ENCODE results near the gene SIPA1L3. TPM values are rescaled to one million over a fixed set of nuclear protein-coding genes. Genes with fewer than 3 reads are reported as not detected.

SIPA1L3 gene
- total RNA-seq, 1 donor from 2014 or later: 63.2 TPM

GRCh38 chr19:38079926-38080380 lies 172.9 kb downstream of the SIPA1L3 start:
- DNase-seq: no peak
- ATAC-seq: peak; percentile 32 to 57
- TF ChIP-seq CTCF (IDR thresholded peaks at IDR 0.05): no peak
- no peak overlapping the region for H3K27ac ChIP-seq
- H3K4me3 ChIP-seq: no peak overlapping the region
- intact Hi-C loops (cut with DNase I): no loop called here
- H3K4me1 ChIP-seq: peaks cover 5% of the 10 kb centered on the region
- H3K36me3 ChIP-seq: peaks cover 25% of the 10 kb centered on the region
- no peaks in the 10 kb centered on the region for H3K27me3 ChIP-seq (ENCODE audit: low read depth)
- H3K9me3 ChIP-seq: no peaks in the 10 kb centered on the region

GRCh38 chr19:38081547-38082255 lies 174.7 kb downstream of the SIPA1L3 start:
- DNase-seq: no peak
- H3K36me3 ChIP-seq: peaks cover 32% of the 10 kb centered on the region
- no peak overlapping the region for H3K4me3 ChIP-seq
- no peaks in the 10 kb centered on the region for H3K27me3 ChIP-seq (ENCODE audit: low read depth)
- H3K4me1 ChIP-seq: peaks cover 5% of the 10 kb centered on the region
- intact Hi-C loops (cut with DNase I): no loop called here
- no peak overlapping the region for H3K27ac ChIP-seq
- H3K9me3 ChIP-seq: no peaks in the 10 kb centered on the region
- no peak for TF ChIP-seq CTCF (IDR thresholded peaks at IDR 0.05)
- peak in 1 of 2 donors; percentile 45 for ATAC-seq

- Histone ChIP-seq H3K27me3 (ENCODE audit: low read depth) (no peaks in the 10 kb centered on the region), H3K4me1 (peaks cover 5% of the 10 kb centered on the region), H3K36me3 (peaks cover 32% of the 10 kb centered on the region), H3K9me3 (no peaks in the 10 kb centered on the region), H3K27ac (no peak overlapping the region), H3K4me3 (no peak overlapping the region)
- intact Hi-C loops (cut with DNase I): no loop called here
- no peak for TF ChIP-seq CTCF (IDR thresholded peaks at IDR 0.05)
- ATAC-seq (no peak), DNase-seq (no peak)
These were observed 175.5 kb downstream of the SIPA1L3 start for GRCh38 chr19:38082256-38083118.

- intact Hi-C loops (cut with DNase I): no loop called here
- no peaks in the 10 kb centered on the region for H3K27me3 ChIP-seq (ENCODE audit: low read depth)
- H3K4me3 ChIP-seq: no peak overlapping the region
- TF ChIP-seq CTCF (IDR thresholded peaks at IDR 0.05): no peak
- H3K4me1 ChIP-seq: peaks cover 5% of the 10 kb centered on the region
- DNase-seq (no peak), ATAC-seq (no peak)
- H3K9me3 ChIP-seq: no peaks in the 10 kb centered on the region
- H3K27ac ChIP-seq: no peak overlapping the region
- peaks cover 43% of the 10 kb centered on the region for H3K36me3 ChIP-seq
These were observed 177.2 kb downstream of the SIPA1L3 start for GRCh38 chr19:38084196-38084595.

GRCh38 chr19:38089440-38089839 lies 182.4 kb downstream of the SIPA1L3 start:
- no peak for DNase-seq
- no peaks in the 10 kb centered on the region for H3K9me3 ChIP-seq
- H3K4me1 ChIP-seq: no peaks in the 10 kb centered on the region
- ATAC-seq: no peak
- no peak overlapping the region for H3K4me3 ChIP-seq
- H3K27ac ChIP-seq: no peak overlapping the region
- peaks cover 39% of the 10 kb centered on the region for H3K36me3 ChIP-seq
- TF ChIP-seq CTCF (IDR thresholded peaks at IDR 0.05): no peak
- intact Hi-C loops (cut with DNase I): no loop called here
- H3K27me3 ChIP-seq (ENCODE audit: low read depth): no peaks in the 10 kb centered on the region
